Measurements from ENCODE around the gene PRKACA.

PRKACA gene

DNA sequence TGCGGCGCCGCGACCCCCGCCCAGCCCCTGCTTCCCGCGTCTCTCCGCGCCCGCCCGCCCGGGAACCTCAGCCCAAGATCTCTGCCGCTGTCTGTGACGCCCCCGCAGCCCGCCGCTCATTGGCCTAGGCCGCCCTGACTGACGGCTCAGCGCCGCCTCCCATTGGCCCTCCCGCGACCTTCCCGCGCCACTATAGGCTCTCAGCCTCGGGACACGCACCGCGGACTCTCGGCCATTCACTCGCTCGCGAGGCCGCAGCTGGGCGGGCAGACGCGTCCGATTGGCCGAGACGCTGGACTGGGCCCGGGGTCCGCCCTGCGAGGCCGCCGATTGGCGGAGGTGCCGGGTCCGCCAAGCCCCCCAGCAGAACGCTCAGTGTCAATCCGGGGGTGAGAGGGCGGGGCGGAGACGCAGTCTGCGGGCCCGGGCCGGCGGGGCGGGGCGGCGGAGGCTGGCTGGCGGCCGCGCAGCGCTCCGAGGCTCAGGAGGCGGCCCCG is at the start of gene PRKACA:
TSS of gene PRKACA (minus strand) at position 95 of the 497 bp plus-strand sequence. CDS start 215 bp downstream, outside the sequence.
- DNase-seq: peak; percentile 93

GRCh38 chr19:14166999-14167575 is 49.5 kb upstream of the PRKACA start:
- DNase-seq: no peak

- DNase-seq: no peak
These were observed 48.6 kb upstream of the PRKACA start for GRCh38 chr19:14165990-14166830.

- no peak for DNase-seq
These were observed 47.3 kb upstream of the PRKACA start for GRCh38 chr19:14164724-14165493.

DNA sequence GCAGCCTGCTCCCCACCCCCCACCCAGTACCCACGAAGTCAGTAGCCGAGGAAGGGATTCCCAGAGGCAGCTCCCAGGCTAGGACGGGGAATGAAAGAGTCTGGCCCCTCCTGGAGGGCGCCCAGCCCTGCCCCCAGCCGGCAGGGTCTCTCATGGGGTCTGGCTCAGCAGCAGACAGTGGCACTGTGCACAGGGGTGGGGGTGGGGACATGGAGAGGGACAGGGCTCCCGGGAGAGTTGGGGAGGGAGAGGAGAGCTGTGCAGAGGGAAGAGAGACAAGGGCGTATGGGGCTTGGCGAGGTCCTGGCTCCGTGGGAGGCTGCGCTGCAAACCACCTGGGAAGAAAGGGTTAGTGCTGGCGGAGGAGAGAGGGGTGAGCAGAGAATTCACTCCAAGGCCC is 46.5 kb upstream of the PRKACA start:
- DNase-seq: no peak

- no peak for DNase-seq
These were observed 45.3 kb upstream of the PRKACA start for GRCh38 chr19:14162871-14163297.

GRCh38 chr19:14161305-14161704 is 43.7 kb upstream of the PRKACA start:
- DNase-seq: no peak

- no peak for DNase-seq
These were observed 42.6 kb upstream of the PRKACA start for GRCh38 chr19:14160017-14160703.

GRCh38 chr19:14159059-14159458 is 41.5 kb upstream of the PRKACA start:
- no peak for DNase-seq

GRCh38 chr19:14158276-14159023 is 40.9 kb upstream of the PRKACA start:
- DNase-seq: no peak

GRCh38 chr19:14156971-14157717 is 39.6 kb upstream of the PRKACA start:
- no peak for DNase-seq

- no peak for DNase-seq
These were observed 38.6 kb upstream of the PRKACA start for GRCh38 chr19:14156122-14156521.

DNA sequence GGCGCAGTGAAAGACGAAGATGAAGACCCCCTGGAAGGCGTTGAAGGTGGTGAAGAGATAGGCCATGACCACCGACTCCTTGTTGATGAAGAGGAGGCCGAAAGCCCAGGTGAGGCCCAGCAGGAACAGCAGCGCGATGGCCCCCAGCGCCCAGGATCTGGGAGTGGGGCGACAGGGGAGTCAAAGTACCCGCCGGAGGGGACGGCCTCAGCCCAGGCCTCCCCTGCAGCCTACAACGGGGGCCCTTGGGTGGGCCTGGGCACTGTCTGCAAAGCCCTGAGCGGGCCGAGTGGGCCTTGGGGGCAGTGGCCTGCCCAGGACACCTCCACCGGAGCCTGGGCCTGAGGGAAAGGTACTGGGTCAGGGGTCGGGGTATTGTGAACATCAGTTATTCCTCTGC is 37.8 kb upstream of the PRKACA start:
- DNase-seq: no peak

- no peak for DNase-seq
These were observed 35.2 kb upstream of the PRKACA start for GRCh38 chr19:14152713-14153112.

DNA sequence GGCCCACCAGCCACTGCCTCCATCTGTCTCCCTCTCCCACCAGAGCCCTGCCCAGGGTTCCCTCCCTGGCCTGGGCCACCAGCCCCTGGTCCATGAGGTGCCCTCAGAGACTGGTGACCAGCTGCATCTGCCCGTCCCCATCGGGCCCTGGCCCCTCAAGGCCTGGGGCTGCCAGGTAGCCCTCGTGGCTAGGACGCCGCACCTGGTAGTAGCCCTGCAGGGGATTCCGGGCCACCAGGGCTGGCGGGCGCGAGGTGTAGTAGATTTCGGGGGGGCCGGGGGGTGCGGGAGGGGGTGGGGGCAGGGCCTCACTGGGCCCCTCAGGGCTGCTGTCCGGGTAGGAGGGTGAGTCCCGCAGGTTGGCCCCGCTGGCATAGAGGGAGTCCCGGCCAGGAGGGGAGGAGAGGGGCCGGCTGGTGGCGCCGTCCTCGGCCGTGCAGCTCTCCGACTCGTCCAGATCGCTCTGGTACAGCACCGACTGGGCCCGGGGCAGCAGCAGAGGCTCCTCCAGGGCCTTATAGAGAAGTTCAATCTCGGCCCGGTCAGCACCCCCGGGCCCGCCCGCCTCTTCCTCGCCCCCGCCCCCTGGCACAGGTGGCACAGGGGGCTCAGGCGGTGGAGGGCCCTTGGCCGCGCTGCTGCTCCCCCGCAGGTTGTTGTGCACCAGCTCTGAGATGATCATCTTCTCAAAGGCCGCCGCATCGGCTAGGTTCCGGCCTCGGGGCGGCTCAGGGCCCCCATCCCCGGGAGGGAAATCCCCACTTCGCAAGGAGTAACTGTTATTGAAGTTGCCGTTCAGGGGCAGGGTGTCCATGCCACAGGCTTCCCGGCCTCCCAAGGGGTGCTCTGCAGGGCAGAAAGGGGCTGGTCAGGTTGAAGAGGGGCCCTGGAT is 33.5 kb upstream of the PRKACA start:
- no peak for DNase-seq

- no peak for DNase-seq
These were observed 32.6 kb upstream of the PRKACA start for GRCh38 chr19:14150041-14150769.

DNA sequence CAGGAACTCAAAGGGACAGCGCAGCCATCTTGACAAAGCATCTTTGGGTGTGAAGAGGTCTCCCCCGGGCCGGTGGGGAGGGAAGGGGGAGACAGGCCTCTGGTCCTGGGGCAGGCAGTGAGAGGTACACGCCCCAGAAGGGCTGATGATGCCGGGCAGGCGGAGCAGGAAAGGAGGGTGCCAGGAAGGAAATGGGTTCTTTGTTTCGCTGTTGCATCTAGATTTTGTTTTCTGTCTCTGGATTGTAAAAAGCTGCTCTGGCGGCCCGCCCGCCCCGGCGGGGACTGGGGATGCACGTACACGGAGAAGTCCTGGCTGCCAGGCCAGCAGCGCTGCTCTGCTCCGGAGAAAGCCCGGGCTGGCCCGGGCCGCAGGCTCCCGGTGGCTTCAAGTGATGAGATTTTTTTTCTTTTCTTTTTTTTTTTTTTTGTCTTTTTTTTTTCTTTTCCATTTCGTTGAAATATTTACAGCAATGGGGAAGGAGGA is 32.0 kb upstream of the PRKACA start:
- no peak for DNase-seq

DNA sequence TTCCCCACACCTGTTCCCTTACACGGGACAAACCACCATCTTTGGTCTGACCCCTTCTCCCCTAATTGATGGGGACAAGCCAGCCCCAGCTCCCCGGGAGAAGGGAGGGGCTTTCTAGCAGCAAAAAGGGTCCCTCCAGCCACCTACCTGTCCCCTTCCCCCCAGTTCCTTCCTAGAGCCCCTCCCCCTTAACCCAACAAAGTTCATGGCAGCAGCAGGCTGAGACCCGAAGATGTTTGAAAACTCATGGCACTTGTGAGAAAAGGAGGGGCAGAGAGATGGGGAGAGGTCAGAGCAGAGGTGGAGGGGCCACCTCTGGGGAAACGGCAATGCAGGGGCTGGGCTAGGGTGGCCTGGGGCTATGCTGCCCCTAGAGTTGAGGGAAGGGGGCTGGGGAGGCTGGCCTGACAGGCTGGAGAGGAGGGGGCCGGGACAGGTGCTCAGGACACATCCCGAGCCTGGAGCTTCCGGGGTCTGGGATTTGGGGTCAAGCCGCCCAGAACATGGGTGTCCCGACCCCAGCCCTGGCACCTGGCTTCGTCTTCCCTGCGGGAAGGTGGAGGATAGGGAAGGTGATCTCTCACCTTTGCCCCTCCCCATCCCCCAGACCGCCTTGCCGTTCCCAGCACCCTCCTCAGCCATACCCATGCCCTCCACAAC is 31.3 kb upstream of the PRKACA start:
- no peak for DNase-seq
